IPS-15b (cell line): ENCODE measurements around the gene VTI1B.
"Not testable (repeated sequence)": the region's sequence is repeated elsewhere in the genome, so short reads cannot be mapped to it uniquely, and the experiment has no call there.

Experiments used
- H3K27me3 ChIP-seq: one replicate; pipeline ENCODE4 v1.6.1; 2013; ENCODE audit warnings: low read length; ENCODE audit not compliant: control insufficient read depth, insufficient read depth
- H3K36me3 ChIP-seq: one replicate; pipeline ENCODE4 v1.6.1; 2013; ENCODE audit warnings: low read length; ENCODE audit not compliant: control insufficient read depth, insufficient read depth
- H3K4me1 ChIP-seq: one replicate; pipeline ENCODE4 v1.6.1; 2013; ENCODE audit warnings: mild to moderate bottlenecking, low read length; ENCODE audit not compliant: control insufficient read depth, insufficient read depth
- H3K4me3 ChIP-seq: one replicate; pipeline ENCODE4 v1.5.1; 2013; ENCODE audit warnings: low read depth, low read length
- H3K9ac ChIP-seq: one replicate; pipeline ENCODE4 v1.6.1; 2013; ENCODE audit warnings: low read depth, mild to moderate bottlenecking, low read length
- H3K9me3 ChIP-seq: one replicate; pipeline ENCODE4 v1.6.1; 2013; ENCODE audit warnings: mild to moderate bottlenecking, low read length; ENCODE audit not compliant: control insufficient read depth, insufficient read depth

The VTI1B gene

GRCh38 chr14:67674480-67675218 is at the start of gene VTI1B:
Gene VTI1B (minus strand): TSS chr14:67674632. CDS start chr14:67674489, 143 bp downstream.
- Histone ChIP-seq H3K27me3 (no peaks in the 10 kb centered on the region), H3K9ac (peak within 1 kb of the TSS; percentile 94), H3K4me1 (no peaks in the 10 kb centered on the region), H3K36me3 (peaks cover 9% of the 10 kb centered on the region), H3K4me3 (peak within 1 kb of the TSS; percentile 63), H3K9me3 (no peaks in the 10 kb centered on the region)

- peaks cover 2% of the 10 kb centered on the region for H3K27me3 ChIP-seq
- peak overlapping the region; percentile 12 for H3K4me3 ChIP-seq
- H3K4me1 ChIP-seq: no peaks in the 10 kb centered on the region
- H3K9me3 ChIP-seq: no peaks in the 10 kb centered on the region
- H3K9ac ChIP-seq: no peak overlapping the region
- H3K36me3 ChIP-seq: no peaks in the 10 kb centered on the region
These were observed 47.9 kb upstream of the VTI1B start for GRCh38 chr14:67722293-67722692.

- Histone ChIP-seq H3K9me3 (no peaks in the 10 kb centered on the region), H3K4me1 (no peaks in the 10 kb centered on the region), H3K27me3 (peaks cover 2% of the 10 kb centered on the region), H3K4me3 (no peak overlapping the region), H3K36me3 (no peaks in the 10 kb centered on the region), H3K9ac (no peak overlapping the region)
These were observed 47.4 kb upstream of the VTI1B start for GRCh38 chr14:67721875-67722274.

GRCh38 chr14:67719866-67720265 is 45.4 kb upstream of the VTI1B start:
- H3K9me3 ChIP-seq: no peaks in the 10 kb centered on the region
- H3K27me3 ChIP-seq: peaks cover 2% of the 10 kb centered on the region
- H3K4me1 ChIP-seq: no peaks in the 10 kb centered on the region
- no peak overlapping the region for H3K4me3 ChIP-seq
- H3K9ac ChIP-seq: no peak overlapping the region
- no peaks in the 10 kb centered on the region for H3K36me3 ChIP-seq

- not testable (repeated sequence) for H3K9ac ChIP-seq, H3K4me1 ChIP-seq, H3K9me3 ChIP-seq, H3K27me3 ChIP-seq, H3K4me3 ChIP-seq, H3K36me3 ChIP-seq
These were observed 45.0 kb upstream of the VTI1B start for GRCh38 chr14:67719385-67719784.

GRCh38 chr14:67718265-67718664 is 43.8 kb upstream of the VTI1B start:
- Histone ChIP-seq H3K27me3 (peaks cover 2% of the 10 kb centered on the region), H3K4me1 (no peaks in the 10 kb centered on the region), H3K9ac (no peak overlapping the region), H3K36me3 (no peaks in the 10 kb centered on the region), H3K9me3 (no peaks in the 10 kb centered on the region), H3K4me3 (no peak overlapping the region)

GRCh38 chr14:67717048-67717447 is 42.6 kb upstream of the VTI1B start:
- Histone ChIP-seq H3K4me3 (no peak overlapping the region), H3K4me1 (no peaks in the 10 kb centered on the region), H3K9me3 (no peaks in the 10 kb centered on the region), H3K36me3 (no peaks in the 10 kb centered on the region), H3K27me3 (peaks cover 2% of the 10 kb centered on the region), H3K9ac (no peak overlapping the region)

GRCh38 chr14:67710209-67710608 is 35.8 kb upstream of the VTI1B start:
- Histone ChIP-seq H3K27me3 (no peaks in the 10 kb centered on the region), H3K9ac (no peak overlapping the region), H3K9me3 (peaks cover 5% of the 10 kb centered on the region), H3K36me3 (no peaks in the 10 kb centered on the region), H3K4me3 (no peak overlapping the region), H3K4me1 (no peaks in the 10 kb centered on the region)

- not testable (repeated sequence) for H3K9ac ChIP-seq, H3K4me3 ChIP-seq, H3K36me3 ChIP-seq, H3K27me3 ChIP-seq, H3K4me1 ChIP-seq, H3K9me3 ChIP-seq
These were observed 35.4 kb upstream of the VTI1B start for GRCh38 chr14:67709796-67710195.

GRCh38 chr14:67709346-67709745 is 34.9 kb upstream of the VTI1B start:
- not testable (repeated sequence) for H3K36me3 ChIP-seq, H3K9me3 ChIP-seq, H3K9ac ChIP-seq, H3K27me3 ChIP-seq, H3K4me3 ChIP-seq, H3K4me1 ChIP-seq

- Histone ChIP-seq H3K36me3 (no peaks in the 10 kb centered on the region), H3K4me3 (no peak overlapping the region), H3K4me1 (no peaks in the 10 kb centered on the region), H3K9me3 (peaks cover 5% of the 10 kb centered on the region), H3K27me3 (no peaks in the 10 kb centered on the region), H3K9ac (no peak overlapping the region)
These were observed 30.8 kb upstream of the VTI1B start for GRCh38 chr14:67705211-67705610.

GRCh38 chr14:67704484-67705089 is 30.2 kb upstream of the VTI1B start:
- no peaks in the 10 kb centered on the region for H3K36me3 ChIP-seq
- no peak overlapping the region for H3K4me3 ChIP-seq
- H3K9me3 ChIP-seq: peaks cover 2% of the 10 kb centered on the region
- H3K4me1 ChIP-seq: no peaks in the 10 kb centered on the region
- H3K27me3 ChIP-seq: no peaks in the 10 kb centered on the region
- H3K9ac ChIP-seq: no peak overlapping the region
